HG03103 (cell line): Measurements from ENCODE around the gene STK11.

Experiments used
- ATAC-seq: cut with Tn5 transposase; IDR thresholded peaks from one replicate; pipeline ENCODE4 v1.9.1; 2021; ENCODE audit warnings: low read depth; ENCODE audit not compliant: unreplicated experiment

Gene STK11

GRCh38 chr19:1223018-1223855, 17.7 kb downstream of the STK11 start:
- ATAC-seq: no peak

GRCh38 chr19:1224047-1224825, 18.7 kb downstream of the STK11 start:
- no peak for ATAC-seq

- no peak for ATAC-seq
These were observed 19.3 kb downstream of the STK11 start for GRCh38 chr19:1224847-1225246.

GRCh38 chr19:1225440-1226226, 20.1 kb downstream of the STK11 start:
- no peak for ATAC-seq

- ATAC-seq: no peak
These were observed 20.6 kb downstream of the STK11 start for GRCh38 chr19:1226227-1226518.

- no peak for ATAC-seq
These were observed 21.1 kb downstream of the STK11 start for GRCh38 chr19:1226522-1227303.

- ATAC-seq: no peak
These were observed 21.9 kb downstream of the STK11 start for GRCh38 chr19:1227304-1228054.

GRCh38 chr19:1228161-1228957, 22.8 kb downstream of the STK11 start:
- no peak for ATAC-seq

GRCh38 chr19:1229056-1229923, 23.7 kb downstream of the STK11 start:
- no peak for ATAC-seq

GRCh38 chr19:1229924-1230782, 24.6 kb downstream of the STK11 start:
- no peak for ATAC-seq

GRCh38 chr19:1230783-1231489, 25.4 kb downstream of the STK11 start:
- no peak for ATAC-seq

GRCh38 chr19:1231729-1232637, 26.4 kb downstream of the STK11 start:
- ATAC-seq: no peak

GRCh38 chr19:1232652-1233072, 27.1 kb downstream of the STK11 start:
- ATAC-seq: no peak

- no peak for ATAC-seq
These were observed 27.6 kb downstream of the STK11 start for GRCh38 chr19:1233115-1233667.
